Measurements from ENCODE around the gene PCK1. TPM values are rescaled to one million over a fixed set of nuclear protein-coding genes. Genes with fewer than 3 reads are reported as not detected.

PCK1 gene
- total RNA-seq, 1 experiment from 2014 or later: not detected

- H3F3A ChIP-seq (ENCODE audit: low read length, unreplicated experiment): no peaks in the 10 kb centered on the region
- DNase-seq: no peak
- H3K4me1 ChIP-seq (ENCODE audit: insufficient read depth, low read length): no peaks in the 10 kb centered on the region
- no peak overlapping the region for H3K9ac ChIP-seq (ENCODE audit: low read length)
- no peak for ATAC-seq
- H4K20me1 ChIP-seq (ENCODE audit: low read length): no peaks in the 10 kb centered on the region
- no TSS peak for BruUV-seq (replicated peaks)
- no peaks in the 10 kb centered on the region for H3K9me3 ChIP-seq (ENCODE audit: low read length)
- no peaks in the 10 kb centered on the region for H3K27me3 ChIP-seq (ENCODE audit: low read length)
- intact Hi-C loops (cut with micrococcal nuclease): loop anchor here (10.0 kb wide), 1 partner anchor 385 kb away; no protein-coding TSS in a partner anchor
- no peak overlapping the region for H3K4me3 ChIP-seq (ENCODE audit: low read length)
- H3K36me3 ChIP-seq (ENCODE audit: low read depth, low read length): no peaks in the 10 kb centered on the region
- H3K9me2 ChIP-seq (replicated peaks; ENCODE audit: low read length): no peaks in the 10 kb centered on the region
- CTCF ChIA-PET: interaction anchor here (0.7 kb wide), 1 partner anchor 13 kb away, joined by 4 read pairs; no protein-coding TSS in a partner anchor
- H3K79me2 ChIP-seq (ENCODE audit: low read length): no peaks in the 10 kb centered on the region
- H3K27ac ChIP-seq (ENCODE audit: low read length): no peak overlapping the region
- no peak for TF ChIP-seq EZH2phosphoT487 (IDR thresholded peaks at IDR 0.05; ENCODE audit: borderline replicate concordance, low read length)
- peak; percentile 50 for TF ChIP-seq CTCF (conservative IDR thresholded peaks at IDR 0.05; ENCODE audit: low read depth, low read length)
- POLR2A ChIA-PET (ENCODE audit: unreplicated experiment): no interaction called here
- no peak overlapping the region for H2AFZ ChIP-seq (ENCODE audit: low read length)
- no peak overlapping the region for H3K4me2 ChIP-seq (ENCODE audit: low read length)
Observed at GRCh38 chr20:57609842-57610167, 48.9 kb downstream of the PCK1 start.

GRCh38 chr20:57610261-57610952 is 49.5 kb downstream of the PCK1 start:
- intact Hi-C loops (cut with micrococcal nuclease): loop anchor here (10.0 kb wide), 1 partner anchor 384 kb away; no protein-coding TSS in a partner anchor
- ATAC-seq: no peak
- Histone ChIP-seq H3K4me2 (ENCODE audit: low read length) (no peak overlapping the region), H3K4me3 (ENCODE audit: low read length) (no peak overlapping the region), H3K9me2 (replicated peaks; ENCODE audit: low read length) (no peaks in the 10 kb centered on the region), H3K27me3 (ENCODE audit: low read length) (no peaks in the 10 kb centered on the region), H3K9ac (ENCODE audit: low read length) (no peak overlapping the region), H2AFZ (ENCODE audit: low read length) (no peak overlapping the region), H3K36me3 (ENCODE audit: low read depth, low read length) (no peaks in the 10 kb centered on the region), H3K79me2 (ENCODE audit: low read length) (no peaks in the 10 kb centered on the region), H3K4me1 (ENCODE audit: insufficient read depth, low read length) (no peaks in the 10 kb centered on the region), H4K20me1 (ENCODE audit: low read length) (no peaks in the 10 kb centered on the region), H3K27ac (ENCODE audit: low read length) (no peak overlapping the region), H3F3A (ENCODE audit: low read length, unreplicated experiment) (no peaks in the 10 kb centered on the region), H3K9me3 (ENCODE audit: low read length) (no peaks in the 10 kb centered on the region)
- no peak for DNase-seq
- CTCF ChIA-PET: interaction anchor here (0.7 kb wide), 1 partner anchor 14 kb away, joined by 4 read pairs; no protein-coding TSS in a partner anchor
- POLR2A ChIA-PET (ENCODE audit: unreplicated experiment): no interaction called here
- BruUV-seq (replicated peaks): no TSS peak
- no peak for TF ChIP-seq EZH2phosphoT487 (IDR thresholded peaks at IDR 0.05; ENCODE audit: borderline replicate concordance, low read length)
- no peak for TF ChIP-seq EZH2 (IDR thresholded peaks at IDR 0.05; ENCODE audit: low read length, unreplicated experiment)
- TF ChIP-seq CTCF (conservative IDR thresholded peaks at IDR 0.05; ENCODE audit: low read depth, low read length): no peak
